Thyroid gland (tissue), 4 donors: ENCODE measurements around the gene COMT. TPM values are rescaled to one million over a fixed set of nuclear protein-coding genes. Genes with fewer than 3 reads are reported as not detected.

Experiments
- DNase-seq, 2 donors: peaks; one replicate each; pipeline ENCODE4 v3.0.0-alpha.2; 2019
- H3K27ac ChIP-seq, 3 donors: fragments of 200-600 bp; sonication (generic); 1 replicate in 2 of 3; 2 replicates in 1 of 3; pipeline ENCODE4 v1.5.1; 2016 to 2019; ENCODE audit warnings: mild to moderate bottlenecking in 1 of 3, moderate library complexity in 1 of 3
- H3K27me3 ChIP-seq: fragments of 200-600 bp; sonication (generic); one replicate; pipeline ENCODE4 v1.5.1; 2019
- H3K36me3 ChIP-seq, 2 donors: fragments of 200-600 bp; sonication (generic); one replicate each; pipeline ENCODE4 v1.5.1; 2016 to 2019
- H3K4me1 ChIP-seq, 2 donors: fragments of 200-600 bp; sonication (generic); one replicate each; pipeline ENCODE4 v1.5.1; 2017 to 2019
- H3K4me3 ChIP-seq, 3 donors: fragments of 200-600 bp; sonication (generic); replicated peaks in 1 of 3; 1 replicate in 2 of 3; 2 replicates in 1 of 3; pipeline ENCODE4 v1.5.1; 2016; ENCODE audit warnings: mild to moderate bottlenecking in 1 of 3
- H3K9me3 ChIP-seq: fragments of 200-600 bp; sonication (generic); one replicate; pipeline ENCODE4 v1.5.1; 2017
- CTCF ChIP-seq, 6 experiments: fragments of 200-600 bp in 3 of 6; fragments of 450-650 bp in 3 of 6; sonication (generic) in 3 of 6; IDR thresholded peaks; one replicate each; pipeline ENCODE4 v1.5.1; 2016 to 2019; ENCODE audit warnings: antibody characterized with exemption in 6 of 6, mild to moderate bottlenecking in 2 of 6, inconsistent platforms in 1 of 6, moderate library complexity in 1 of 6
- POLR2A ChIP-seq, 2 donors: fragments of 450-650 bp; IDR thresholded peaks; one replicate each; pipeline ENCODE4 v1.6.1; 2017; ENCODE audit warnings: antibody characterized with exemption in 2 of 2, mild to moderate bottlenecking in 2 of 2, moderate library complexity in 1 of 2
- WGBS, 2 donors: methylation state at CpG; one replicate each; pipeline ENCODE4 v1.1.5; 2017; 5-methylcytosine and 5-hydroxymethylcytosine counted together
- intact Hi-C: fragments of 100-400 bp; cut with DNase I; formaldehyde crosslinking; loops from one replicate; pipeline ENCODE4 v1.15.1; 2023
- total RNA-seq, 4 donors: library from RNA; depleted of rRNA; stranded (reverse); fragments of >200 nt; gene quantifications; one replicate each; pipeline ENCODE4 v1.2.3, GENCODE V29; 2016

The COMT gene
- total RNA-seq, 4 donors from 2014 or later = 92.6 to 216 (median 138) TPM

GRCh38 chr22:19929586-19930550 is 11.7 kb upstream of the COMT start:
- 92 to 95% methylated on average over 19 to 21 of the region's 21 CpGs for WGBS, 2 donors
- no peak overlapping the region for H3K4me3 ChIP-seq

DNA sequence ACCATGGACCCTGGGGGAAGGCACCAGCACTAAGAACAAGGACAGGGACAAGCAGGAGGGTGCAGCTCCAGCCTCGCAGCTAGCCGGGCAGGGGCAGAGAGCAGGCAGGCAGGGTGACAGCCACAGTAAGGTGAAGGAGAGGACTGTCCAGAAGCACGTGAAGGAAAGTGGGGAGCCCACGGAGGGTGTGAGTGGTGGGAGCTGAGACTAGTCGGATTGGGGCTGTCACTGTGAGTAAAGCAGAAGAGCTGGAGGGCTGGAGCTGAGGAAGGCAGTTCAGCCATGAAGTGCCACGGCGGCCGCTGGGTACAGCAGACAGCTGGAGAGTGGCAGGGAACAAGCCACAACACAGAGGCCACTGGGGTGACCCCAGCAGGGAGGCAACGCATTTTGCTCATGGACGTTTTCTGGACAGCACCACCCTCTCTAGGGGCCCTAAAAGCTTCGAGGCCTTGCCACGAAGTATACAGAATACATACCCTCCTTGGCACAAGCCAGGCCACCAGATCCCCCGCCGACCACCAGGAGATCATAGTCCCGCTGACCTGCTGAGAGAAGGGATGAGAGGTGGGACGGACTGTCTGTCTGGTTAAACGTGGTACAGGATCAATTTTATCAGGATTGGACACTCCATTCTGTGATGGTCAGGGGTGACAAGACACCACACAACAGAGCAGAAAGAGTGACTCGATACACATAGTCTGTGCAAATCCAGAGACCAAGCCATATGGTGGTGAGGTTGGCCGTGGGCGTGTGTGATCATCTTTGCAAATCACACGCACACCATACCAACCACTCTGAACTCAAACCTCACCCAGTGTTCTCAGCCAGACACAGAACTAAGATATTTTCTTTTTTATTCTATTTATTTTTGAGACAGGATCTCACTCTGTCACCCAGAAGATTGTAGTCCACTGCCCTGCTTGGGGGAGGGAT is 10.8 kb upstream of the COMT start:
- H3K27me3 ChIP-seq = no peaks in the 10 kb centered on the region
- no peaks in the 10 kb centered on the region for H3K4me1 ChIP-seq
- intact Hi-C loops = no loop called here
- H3K9me3 ChIP-seq = no peaks in the 10 kb centered on the region
- no peak for DNase-seq
- H3K36me3 ChIP-seq = no peaks in the 10 kb centered on the region
- 92% methylated on average over 19 to 21 of the region's 21 CpGs for WGBS, 2 donors
- TF ChIP-seq CTCF (IDR thresholded peaks at IDR 0.05) = no peak
- TF ChIP-seq POLR2A (IDR thresholded peaks at IDR 0.05) = no peak
- H3K4me3 ChIP-seq = no peak overlapping the region
- no peak overlapping the region for H3K27ac ChIP-seq

More at GRCh38 chr22:19929586-19930550, 11.7 kb upstream of the COMT start:
- intact Hi-C loops = no loop called here
- no peaks in the 10 kb centered on the region for H3K27me3 ChIP-seq
- no peak overlapping the region for H3K27ac ChIP-seq
- DNase-seq = no peak
- no peaks in the 10 kb centered on the region for H3K36me3 ChIP-seq
- H3K4me1 ChIP-seq = no peaks in the 10 kb centered on the region
- no peaks in the 10 kb centered on the region for H3K9me3 ChIP-seq
- TF ChIP-seq POLR2A (IDR thresholded peaks at IDR 0.05) = no peak
- no peak for TF ChIP-seq CTCF (IDR thresholded peaks at IDR 0.05)

- 94 to 96% methylated on average over 8 of the region's 8 CpGs for WGBS, 2 donors
- Histone ChIP-seq H3K27me3 (no peaks in the 10 kb centered on the region), H3K36me3 (no peaks in the 10 kb centered on the region), H3K9me3 (no peaks in the 10 kb centered on the region), H3K4me3 (no peak overlapping the region), H3K4me1 (no peaks in the 10 kb centered on the region), H3K27ac (no peak overlapping the region)
- TF ChIP-seq CTCF (IDR thresholded peaks at IDR 0.05) (no peak), POLR2A (IDR thresholded peaks at IDR 0.05) (no peak)
- no peak for DNase-seq
- intact Hi-C loops = no loop called here
Measured at GRCh38 chr22:19931514-19931913, 10.1 kb upstream of the COMT start.

- DNase-seq = no peak
- H3K36me3 ChIP-seq = no peaks in the 10 kb centered on the region
- intact Hi-C loops = no loop called here
- H3K27me3 ChIP-seq = no peaks in the 10 kb centered on the region
- no peaks in the 10 kb centered on the region for H3K4me1 ChIP-seq
- TF ChIP-seq CTCF (IDR thresholded peaks at IDR 0.05) (no peak), POLR2A (IDR thresholded peaks at IDR 0.05) (no peak)
- H3K9me3 ChIP-seq = no peaks in the 10 kb centered on the region
- H3K27ac ChIP-seq = no peak overlapping the region
- no peak overlapping the region for H3K4me3 ChIP-seq
- WGBS, 2 donors = 79 to 81% methylated on average over 10 to 12 of the region's 12 CpGs
Measured at GRCh38 chr22:19932367-19933206, 9.0 kb upstream of the COMT start.
